DMS153 (cell line): ENCODE measurements around the gene E2F3.
"Not testable (repeated sequence)": the region's sequence is repeated elsewhere in the genome, so short reads cannot be mapped to it uniquely, and the experiment has no call there.

Experiments used
- DNase-seq: peaks from one replicate; lab custom pipeline; 2025; lab: John Stamatoyannopoulos, UW

E2F3 gene

GRCh38 chr6:20433929-20434328 lies 32.2 kb downstream of the E2F3 start:
- DNase-seq, result no peak

- no peak for DNase-seq
These were observed 33.1 kb downstream of the E2F3 start for GRCh38 chr6:20434766-20435165.

- DNase-seq, result no peak
These were observed 35.0 kb downstream of the E2F3 start for GRCh38 chr6:20436719-20437118.

DNA sequence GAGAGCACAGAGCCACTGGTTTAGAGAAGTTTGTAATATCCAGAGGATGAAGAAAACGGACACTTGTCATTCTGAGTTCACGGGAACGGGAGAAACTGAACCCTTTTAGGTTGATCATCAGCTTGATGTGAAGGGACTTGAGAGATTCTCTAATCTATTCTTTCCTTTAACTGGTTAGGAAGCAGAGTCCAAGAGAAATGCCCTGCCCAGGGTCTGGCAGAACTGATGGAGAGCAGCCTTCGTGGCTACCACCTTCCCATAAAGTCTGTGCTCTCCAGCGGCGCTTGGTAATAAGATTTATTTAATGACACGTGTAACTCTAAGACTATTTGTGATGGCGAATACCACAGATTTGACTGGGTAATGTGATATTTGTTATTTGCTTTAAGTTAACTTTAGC lies 36.0 kb downstream of the E2F3 start:
- no peak for DNase-seq

DNA sequence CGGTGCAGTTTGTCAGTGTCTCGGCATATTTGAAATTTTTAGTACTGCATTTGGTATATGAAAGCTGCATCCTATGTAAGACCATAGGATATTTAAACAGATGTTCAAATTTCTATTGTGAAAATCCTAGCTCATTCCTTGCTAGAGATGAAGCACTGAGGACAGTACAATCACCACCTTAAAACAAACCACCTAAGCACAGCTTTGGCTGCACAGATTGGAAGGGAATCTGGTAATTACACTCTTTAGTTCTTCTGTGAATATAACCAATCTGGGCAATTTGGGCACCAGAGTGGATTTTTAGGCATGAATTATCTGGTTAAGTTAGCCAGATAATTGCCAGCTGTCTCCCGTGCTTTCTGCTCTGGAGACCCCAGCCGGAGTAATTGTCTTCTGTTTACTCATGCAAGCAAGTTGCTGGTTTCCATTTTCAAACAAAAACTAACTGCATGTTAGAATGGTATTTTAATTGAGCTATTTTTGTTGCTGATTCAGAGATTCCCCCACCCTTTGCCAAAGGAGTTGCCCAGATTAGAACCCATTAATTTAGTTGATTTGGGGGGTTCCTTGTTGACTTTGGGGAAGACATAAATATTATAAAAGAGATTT lies 36.9 kb downstream of the E2F3 start:
- DNase-seq, result no peak

- no peak for DNase-seq
These were observed 37.9 kb downstream of the E2F3 start for GRCh38 chr6:20439558-20439957.

DNA sequence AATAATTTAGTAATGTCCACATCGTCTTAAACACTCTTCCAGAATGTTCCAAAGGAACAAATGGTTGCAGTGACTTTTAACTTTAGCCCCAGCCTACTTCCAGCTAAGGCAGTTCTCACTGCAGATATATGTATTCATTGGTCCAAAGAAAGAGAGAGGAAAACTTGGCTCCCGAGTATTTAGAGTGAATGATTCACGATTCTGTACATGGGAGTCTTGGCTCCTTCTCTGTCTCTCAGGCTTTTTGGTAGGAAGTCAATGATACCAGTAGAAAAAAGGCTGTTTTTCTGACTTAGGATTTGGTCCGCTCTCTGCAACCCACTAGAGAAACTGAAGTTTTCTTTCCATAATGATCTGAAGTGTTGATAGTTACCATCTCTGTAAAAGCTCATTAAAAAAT lies 38.6 kb downstream of the E2F3 start:
- DNase-seq, result no peak

DNA sequence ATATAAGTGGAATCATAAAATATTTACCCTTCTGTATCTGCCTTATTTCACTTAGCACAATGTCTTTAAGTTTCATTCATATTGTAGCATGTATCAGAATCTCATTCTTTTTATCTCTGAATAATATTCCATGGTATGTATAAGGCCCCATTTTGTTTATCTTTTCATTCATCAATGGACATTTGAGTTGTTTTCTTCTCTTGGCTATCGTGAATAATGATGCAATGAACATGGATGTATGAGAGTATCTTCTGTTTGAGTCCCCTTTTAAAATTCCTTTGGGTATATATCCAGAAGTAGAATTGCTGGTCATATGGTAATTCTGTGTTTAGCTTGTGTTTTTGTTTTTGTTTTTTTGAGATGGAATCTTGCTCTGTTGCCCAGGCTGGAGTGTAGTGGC lies 39.6 kb downstream of the E2F3 start:
- no peak for DNase-seq

GRCh38 chr6:20441921-20442320 lies 40.2 kb downstream of the E2F3 start:
- DNase-seq, result no peak

GRCh38 chr6:20444786-20445271 lies 43.1 kb downstream of the E2F3 start:
- no peak for DNase-seq

GRCh38 chr6:20447157-20447556 lies 45.5 kb downstream of the E2F3 start:
- no peak for DNase-seq

- DNase-seq, result no peak
These were observed 46.0 kb downstream of the E2F3 start for GRCh38 chr6:20447581-20448132.

GRCh38 chr6:20448828-20449227 lies 47.1 kb downstream of the E2F3 start:
- no peak for DNase-seq

- no peak for DNase-seq
These were observed 52.6 kb downstream of the E2F3 start for GRCh38 chr6:20454204-20454824.

DNA sequence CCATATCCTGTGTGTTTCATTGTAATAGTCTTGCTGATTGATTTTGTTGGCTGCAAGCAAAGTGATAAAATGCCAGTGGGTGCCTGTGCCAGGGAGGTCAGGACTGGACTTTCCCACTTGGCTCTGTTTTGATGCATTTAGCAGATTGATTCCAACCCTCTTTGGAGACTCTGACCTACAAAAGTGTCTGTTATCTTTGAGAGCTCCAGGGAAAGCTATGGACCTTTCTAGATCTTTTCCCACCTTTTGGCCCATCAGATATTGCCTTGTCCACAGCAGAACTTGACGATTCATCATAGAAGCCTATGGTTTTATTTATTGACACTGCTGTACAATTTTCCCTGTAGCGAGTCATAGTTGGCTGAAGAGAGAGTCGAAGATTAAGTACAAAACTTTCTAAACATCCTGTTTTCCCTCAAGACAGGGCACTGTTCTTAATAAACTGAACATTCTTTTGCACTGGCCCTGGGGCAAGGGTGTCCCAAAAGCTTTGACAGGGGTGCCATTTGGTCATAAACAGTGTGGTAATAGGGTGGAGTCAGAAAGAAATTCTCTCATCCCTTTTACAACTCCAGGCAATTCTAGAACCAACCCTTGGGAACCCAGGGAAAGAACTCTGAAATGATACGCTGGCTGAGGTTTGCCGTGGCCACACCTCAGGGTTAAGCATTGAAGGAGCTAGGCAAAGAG lies 53.7 kb downstream of the E2F3 start:
- no peak for DNase-seq

GRCh38 chr6:20458027-20458894 lies 56.6 kb downstream of the E2F3 start:
- no peak for DNase-seq

- no peak for DNase-seq
These were observed 58.0 kb downstream of the E2F3 start for GRCh38 chr6:20459682-20460081.

- no peak for DNase-seq
These were observed 59.9 kb downstream of the E2F3 start for GRCh38 chr6:20461576-20461975.

- no peak for DNase-seq
These were observed 61.7 kb downstream of the E2F3 start for GRCh38 chr6:20463396-20463795.

DNA sequence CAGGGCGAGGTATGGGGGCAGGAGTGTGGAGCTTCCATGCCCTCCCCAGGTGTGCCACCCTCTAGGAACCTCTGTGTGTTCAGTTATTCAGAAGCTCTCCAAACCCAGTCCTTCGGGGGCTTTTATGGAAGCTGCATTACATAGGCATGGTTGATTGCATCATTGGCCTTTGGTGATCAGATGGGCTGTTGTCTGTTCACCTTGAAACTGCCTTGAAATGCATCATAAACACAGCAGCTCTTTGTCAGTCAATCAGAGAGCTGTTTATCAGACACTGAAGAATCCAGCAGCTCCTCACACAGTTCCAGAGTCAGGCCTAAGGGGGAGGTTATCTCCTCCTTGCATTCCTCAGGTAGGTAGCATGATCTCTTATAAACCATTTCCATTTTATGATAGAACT lies 62.4 kb downstream of the E2F3 start:
- no peak for DNase-seq

- no peak for DNase-seq
These were observed 63.2 kb downstream of the E2F3 start for GRCh38 chr6:20464847-20465246.

DNA sequence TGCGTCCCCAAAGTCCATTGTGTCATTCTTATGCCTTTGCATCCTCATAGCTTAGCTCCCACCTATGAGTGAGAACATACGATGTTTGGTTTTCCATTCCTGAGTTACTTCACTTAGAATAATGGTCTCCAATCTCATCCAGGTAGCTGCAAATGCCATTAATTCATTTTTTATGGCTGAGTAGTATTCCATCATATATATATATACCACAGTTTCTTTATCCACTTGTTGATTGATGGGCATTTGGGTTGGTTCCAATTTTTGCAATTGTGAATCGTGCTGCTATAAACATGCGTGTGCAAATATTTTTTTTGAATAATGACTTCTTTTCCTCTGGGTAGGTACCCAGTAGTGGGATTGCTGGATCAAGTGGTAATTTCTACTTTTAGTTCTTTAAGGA lies 63.9 kb downstream of the E2F3 start:
- DNase-seq, result not testable (repeated sequence)
